Lower leg skin (tissue), 3 donors: ENCODE measurements around the gene FGFRL1.
"Not testable (repeated sequence)": the region's sequence is repeated elsewhere in the genome, so short reads cannot be mapped to it uniquely, and the experiment has no call there.

Source experiments
- POLR2A ChIP-seq, 2 donors: fragments of 450-650 bp; IDR thresholded peaks; one replicate each; pipeline ENCODE4 v1.6.1; 2016 to 2017; ENCODE audit warnings: antibody characterized with exemption in 2 of 2, mild to moderate bottlenecking in 1 of 2, moderate library complexity in 1 of 2
- TF ChIP-seq, protein P1 (sequence below), 3 donors: fragments of 450-650 bp; IDR thresholded peaks; one replicate each; pipeline ENCODE4 v1.5.1; 2016; ENCODE audit warnings: antibody characterized with exemption in 3 of 3, mild to moderate bottlenecking in 3 of 3, moderate library complexity in 2 of 3

- not testable (repeated sequence) for TF ChIP-seq POLR2A (IDR thresholded peaks at IDR 0.05)
- TF ChIP-seq, protein P1, sequence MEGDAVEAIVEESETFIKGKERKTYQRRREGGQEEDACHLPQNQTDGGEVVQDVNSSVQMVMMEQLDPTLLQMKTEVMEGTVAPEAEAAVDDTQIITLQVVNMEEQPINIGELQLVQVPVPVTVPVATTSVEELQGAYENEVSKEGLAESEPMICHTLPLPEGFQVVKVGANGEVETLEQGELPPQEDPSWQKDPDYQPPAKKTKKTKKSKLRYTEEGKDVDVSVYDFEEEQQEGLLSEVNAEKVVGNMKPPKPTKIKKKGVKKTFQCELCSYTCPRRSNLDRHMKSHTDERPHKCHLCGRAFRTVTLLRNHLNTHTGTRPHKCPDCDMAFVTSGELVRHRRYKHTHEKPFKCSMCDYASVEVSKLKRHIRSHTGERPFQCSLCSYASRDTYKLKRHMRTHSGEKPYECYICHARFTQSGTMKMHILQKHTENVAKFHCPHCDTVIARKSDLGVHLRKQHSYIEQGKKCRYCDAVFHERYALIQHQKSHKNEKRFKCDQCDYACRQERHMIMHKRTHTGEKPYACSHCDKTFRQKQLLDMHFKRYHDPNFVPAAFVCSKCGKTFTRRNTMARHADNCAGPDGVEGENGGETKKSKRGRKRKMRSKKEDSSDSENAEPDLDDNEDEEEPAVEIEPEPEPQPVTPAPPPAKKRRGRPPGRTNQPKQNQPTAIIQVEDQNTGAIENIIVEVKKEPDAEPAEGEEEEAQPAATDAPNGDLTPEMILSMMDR (IDR thresholded peaks at IDR 0.05): not testable (repeated sequence)
These were observed 12.1 kb upstream of the FGFRL1 start for GRCh38 chr4:999240-999863.
